ENCODE results near the gene PRRC2B.
A peak's percentile ranks its signal among the peaks of the same experiment; 100 is the strongest.

- TF ChIP-seq CTCF (IDR thresholded peaks at IDR 0.05; ENCODE audit: low read length) = peak; percentile 15
- no peak for TF ChIP-seq EZH2 (optimal IDR thresholded peaks at IDR 0.05; ENCODE audit: low read depth, low read length)
- no peak for TF ChIP-seq EZH2phosphoT487 (IDR thresholded peaks at IDR 0.05; ENCODE audit: low read length)
Measured at GRCh38 chr9:131485728-131486422, 92.0 kb downstream of the PRRC2B start.
